ENCODE results near the gene PPL.

PPL gene

DNA sequence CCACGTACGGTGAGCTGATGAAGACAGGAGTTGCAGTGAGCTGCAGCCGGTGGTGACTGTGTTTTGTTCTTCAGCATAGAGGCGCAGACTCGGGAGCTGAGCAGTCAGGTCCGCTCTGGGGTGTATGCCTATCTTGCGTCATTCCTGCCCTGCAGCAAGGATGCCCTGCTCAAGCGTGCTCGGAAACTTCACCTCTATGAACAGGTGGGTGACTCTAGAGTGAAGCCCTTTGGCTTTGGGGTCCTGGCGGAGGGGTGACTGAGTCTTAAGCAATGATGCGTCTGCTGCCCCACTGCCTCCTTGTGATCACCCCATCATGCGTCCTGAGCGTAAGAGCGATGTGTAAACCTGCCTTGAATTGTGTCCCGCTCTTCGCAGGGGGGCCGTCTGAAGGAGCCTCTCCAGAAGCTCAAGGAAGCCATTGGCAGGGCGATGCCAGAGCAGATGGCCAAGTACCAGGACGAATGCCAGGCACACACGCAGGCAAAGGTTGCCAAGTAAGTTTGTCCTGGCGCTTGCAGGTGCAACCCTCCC, 66.7 kb downstream of the PPL start:
- peak; percentile 27 for DNase-seq (ENCODE audit: low read depth)
- no peak overlapping the region for H3K4me3 ChIP-seq (ENCODE audit: low read length)
- TF ChIP-seq, protein P1, sequence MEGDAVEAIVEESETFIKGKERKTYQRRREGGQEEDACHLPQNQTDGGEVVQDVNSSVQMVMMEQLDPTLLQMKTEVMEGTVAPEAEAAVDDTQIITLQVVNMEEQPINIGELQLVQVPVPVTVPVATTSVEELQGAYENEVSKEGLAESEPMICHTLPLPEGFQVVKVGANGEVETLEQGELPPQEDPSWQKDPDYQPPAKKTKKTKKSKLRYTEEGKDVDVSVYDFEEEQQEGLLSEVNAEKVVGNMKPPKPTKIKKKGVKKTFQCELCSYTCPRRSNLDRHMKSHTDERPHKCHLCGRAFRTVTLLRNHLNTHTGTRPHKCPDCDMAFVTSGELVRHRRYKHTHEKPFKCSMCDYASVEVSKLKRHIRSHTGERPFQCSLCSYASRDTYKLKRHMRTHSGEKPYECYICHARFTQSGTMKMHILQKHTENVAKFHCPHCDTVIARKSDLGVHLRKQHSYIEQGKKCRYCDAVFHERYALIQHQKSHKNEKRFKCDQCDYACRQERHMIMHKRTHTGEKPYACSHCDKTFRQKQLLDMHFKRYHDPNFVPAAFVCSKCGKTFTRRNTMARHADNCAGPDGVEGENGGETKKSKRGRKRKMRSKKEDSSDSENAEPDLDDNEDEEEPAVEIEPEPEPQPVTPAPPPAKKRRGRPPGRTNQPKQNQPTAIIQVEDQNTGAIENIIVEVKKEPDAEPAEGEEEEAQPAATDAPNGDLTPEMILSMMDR (IDR thresholded peaks at IDR 0.05; ENCODE audit: insufficient read depth, low read depth, low read length, missing control alignments) = no peak

DNA sequence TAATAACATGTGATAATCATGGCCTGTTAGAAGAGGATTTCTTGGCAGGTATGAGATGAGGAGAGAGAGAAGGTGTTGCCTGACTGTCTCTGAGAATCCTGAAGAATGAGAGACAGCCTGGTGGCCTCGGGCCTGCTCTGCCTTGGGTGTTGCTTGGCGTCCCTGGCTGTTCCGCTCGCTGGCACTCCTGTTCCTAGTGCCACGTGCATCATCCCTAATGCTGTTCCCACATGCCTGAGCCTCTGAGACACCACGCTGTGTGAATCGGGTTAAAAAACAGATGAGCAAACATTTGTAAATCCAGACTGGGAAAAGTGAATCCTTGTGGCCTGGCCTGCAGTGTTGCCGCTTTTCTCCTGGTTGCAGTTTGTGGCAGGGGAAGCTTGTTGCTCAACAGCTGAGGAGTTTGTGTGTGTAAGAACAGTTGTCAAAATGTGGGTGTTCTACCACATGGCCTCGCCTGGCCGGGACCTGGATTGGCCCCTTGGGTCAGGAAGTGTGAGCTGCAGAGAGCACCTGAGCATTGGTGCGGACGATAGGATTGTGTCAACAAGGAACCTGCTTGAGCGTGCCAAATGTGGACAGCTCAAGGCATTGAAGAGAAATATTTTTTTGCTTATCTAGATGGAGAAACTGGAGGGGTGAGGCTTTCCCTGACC, 67.7 kb downstream of the PPL start:
- TF ChIP-seq, protein P1 (IDR thresholded peaks at IDR 0.05; ENCODE audit: insufficient read depth, low read depth, low read length, missing control alignments) = no peak
- DNase-seq (ENCODE audit: low read depth) = peak; percentile 81
- no peak overlapping the region for H3K4me3 ChIP-seq (ENCODE audit: low read length)

DNA sequence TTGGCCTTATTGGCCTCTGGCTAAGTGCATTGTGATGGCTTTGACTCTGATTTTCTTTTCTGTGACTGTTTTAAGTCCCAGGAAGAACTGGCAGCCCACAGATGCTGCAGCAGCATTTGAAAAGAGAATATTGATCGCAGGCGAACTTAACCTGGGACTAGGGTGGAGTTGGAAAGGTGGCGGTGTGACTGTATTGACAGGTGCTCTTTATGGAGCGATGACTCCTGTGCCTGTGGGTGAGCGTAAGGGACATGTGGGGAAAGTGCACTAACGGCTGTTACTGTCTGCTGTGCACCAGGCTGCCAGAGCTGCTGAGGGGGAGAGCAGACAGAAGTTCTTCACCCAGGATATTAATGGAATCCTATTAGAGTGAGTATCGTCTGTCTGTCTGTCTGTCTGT, 68.4 kb downstream of the PPL start:
- DNase-seq (ENCODE audit: low read depth) = no peak
- TF ChIP-seq, protein P1 (IDR thresholded peaks at IDR 0.05; ENCODE audit: insufficient read depth, low read depth, low read length, missing control alignments) = no peak
- no peak overlapping the region for H3K4me3 ChIP-seq (ENCODE audit: low read length)

DNA sequence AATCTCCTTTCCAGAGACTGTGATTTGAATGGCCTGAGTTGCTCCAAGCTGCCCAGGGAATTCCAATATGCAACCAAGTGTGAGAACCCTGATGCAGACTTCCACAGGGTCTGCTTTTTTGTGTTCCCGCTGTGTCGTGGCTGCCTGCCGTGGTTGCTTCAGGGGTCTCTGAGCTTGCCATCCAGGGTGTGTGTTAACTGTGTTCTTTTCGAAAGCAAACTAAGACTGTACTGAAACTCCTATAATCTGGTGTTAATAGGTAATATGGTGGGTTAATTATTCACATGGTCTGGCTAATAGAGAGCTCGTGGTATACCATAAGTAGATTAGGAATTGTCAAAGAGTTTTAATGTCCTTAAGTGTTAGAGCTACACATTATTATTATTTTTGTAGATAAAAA, 68.9 kb downstream of the PPL start:
- H3K4me3 ChIP-seq (ENCODE audit: low read length) = no peak overlapping the region
- TF ChIP-seq, protein P1 (IDR thresholded peaks at IDR 0.05; ENCODE audit: insufficient read depth, low read depth, low read length, missing control alignments) = no peak
- DNase-seq (ENCODE audit: low read depth) = no peak

DNA sequence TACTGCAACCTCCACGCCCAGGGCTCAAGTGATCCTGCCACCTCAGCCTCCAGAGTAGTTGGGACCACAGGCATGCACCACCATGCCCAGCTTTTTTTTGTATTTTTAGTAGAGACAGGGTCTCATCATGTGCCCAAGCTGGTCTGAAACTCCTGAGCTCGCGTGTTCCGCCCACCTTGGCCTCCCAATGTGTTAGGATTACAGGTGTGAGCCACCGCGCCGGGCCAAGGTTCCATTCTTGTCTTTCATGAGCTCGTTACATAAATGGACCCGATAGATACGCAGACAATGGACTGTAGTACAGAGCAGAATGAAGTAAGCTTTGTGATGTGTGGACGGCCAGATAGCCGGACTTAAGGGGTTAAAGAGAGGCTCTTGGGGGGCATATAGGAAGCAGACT, 70.4 kb downstream of the PPL start:
- no peak overlapping the region for H3K4me3 ChIP-seq (ENCODE audit: low read length)
- TF ChIP-seq, protein P1 (IDR thresholded peaks at IDR 0.05; ENCODE audit: insufficient read depth, low read depth, low read length, missing control alignments) = no peak
- DNase-seq (ENCODE audit: low read depth) = no peak

DNA sequence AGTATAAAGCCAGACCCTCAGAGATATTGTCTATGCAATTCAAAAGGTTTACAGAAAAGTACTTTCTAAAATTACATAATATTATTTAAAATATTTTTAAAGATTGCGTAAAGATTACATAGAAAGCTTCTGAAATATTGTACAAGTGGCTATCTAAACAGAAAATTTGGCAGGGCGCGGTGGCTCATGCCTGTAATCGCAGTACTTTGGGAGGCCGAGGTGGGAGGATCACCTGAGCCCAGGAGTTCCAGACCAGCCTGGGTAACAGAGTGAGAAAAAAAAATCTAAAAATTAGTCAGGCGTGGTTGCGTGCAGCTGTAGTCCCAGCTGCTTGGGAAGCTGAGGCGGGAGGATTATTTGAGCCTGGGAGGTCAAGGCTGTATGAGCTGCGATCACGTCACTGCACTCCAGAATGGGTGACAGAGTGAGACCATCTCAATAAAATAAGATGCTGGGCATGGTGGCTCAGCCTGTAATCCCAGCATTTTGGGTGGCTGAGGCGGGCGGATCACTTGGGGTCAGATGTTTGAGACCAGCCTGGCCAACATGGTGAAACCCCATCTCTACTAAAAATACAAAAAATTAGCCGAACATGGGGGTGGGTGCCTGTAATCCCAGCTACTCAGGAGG, 71.6 kb downstream of the PPL start:
- TF ChIP-seq, protein P1 (IDR thresholded peaks at IDR 0.05; ENCODE audit: insufficient read depth, low read depth, low read length, missing control alignments) = no peak
- H3K4me3 ChIP-seq (ENCODE audit: low read length) = no peak overlapping the region
- no peak for DNase-seq (ENCODE audit: low read depth)
